HL-60 (cell line): Measurements from ENCODE around the gene FAM72A.
"Not testable (repeated sequence)": the region's sequence is repeated elsewhere in the genome, so short reads cannot be mapped to it uniquely, and the experiment has no call there.

Source experiments
- CTCF ChIP-seq: IDR thresholded peaks from one replicate; pipeline ENCODE4 v1.5.1; 2011; ENCODE audit warnings: low read length, control low read depth, inconsistent platforms; ENCODE audit not compliant: insufficient read depth
- POLR2AphosphoS5 ChIP-seq: IDR thresholded peaks from 2 replicates; pipeline ENCODE4 v1.6.1; 2012; ENCODE audit warnings: low read depth

DNA sequence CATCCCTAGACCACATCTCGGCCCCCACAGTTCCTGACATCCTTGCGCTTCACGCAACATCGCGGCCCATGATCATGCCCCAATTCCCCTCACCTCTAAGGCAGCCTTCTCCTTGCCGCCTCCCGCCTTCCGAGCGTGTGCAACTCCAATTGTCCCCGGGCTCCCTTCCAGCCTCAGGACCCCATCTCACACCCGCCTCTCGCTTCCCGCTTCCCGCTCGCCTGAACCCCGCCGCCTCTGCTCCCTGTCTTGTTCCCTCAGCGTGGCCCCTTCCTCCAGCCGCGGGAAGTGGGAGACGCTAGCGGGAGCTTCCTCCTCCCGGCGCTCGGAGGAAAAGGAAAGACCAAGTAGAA lies 1.5 kb upstream of the FAM72A start:
- TF ChIP-seq CTCF, POLR2AphosphoS5: not testable (repeated sequence)
